ENCODE measurements around the gene DCAF6.

Gene DCAF6

GRCh38 chr1:168114845-168115244 lies 178.4 kb downstream of the DCAF6 start:
- DNase-seq: no peak

- no peak for DNase-seq
Observed at GRCh38 chr1:168116327-168116799, 179.9 kb downstream of the DCAF6 start.

GRCh38 chr1:168119750-168120149 lies 183.3 kb downstream of the DCAF6 start:
- no peak for DNase-seq

- DNase-seq: no peak
Observed at GRCh38 chr1:168121401-168122011, 185.0 kb downstream of the DCAF6 start.

GRCh38 chr1:168125051-168125450 lies 188.6 kb downstream of the DCAF6 start:
- no peak for DNase-seq
